Astrocyte (in vitro differentiated cells and primary cell): Measurements from ENCODE around the gene KLK13.

Source experiments
- EZH2 ChIP-seq: IDR thresholded peaks from 2 replicates; pipeline ENCODE4 v1.6.1; 2012; ENCODE audit warnings: mild to moderate bottlenecking, low read length, inconsistent platforms; ENCODE audit not compliant: insufficient read depth
- TF ChIP-seq, protein P1 (sequence below): IDR thresholded peaks from 2 replicates; pipeline ENCODE4 v1.5.1; 2011; ENCODE audit warnings: low read depth, mild to moderate bottlenecking, inconsistent platforms, low read length, moderate library complexity; ENCODE audit not compliant: insufficient read depth

DNA sequence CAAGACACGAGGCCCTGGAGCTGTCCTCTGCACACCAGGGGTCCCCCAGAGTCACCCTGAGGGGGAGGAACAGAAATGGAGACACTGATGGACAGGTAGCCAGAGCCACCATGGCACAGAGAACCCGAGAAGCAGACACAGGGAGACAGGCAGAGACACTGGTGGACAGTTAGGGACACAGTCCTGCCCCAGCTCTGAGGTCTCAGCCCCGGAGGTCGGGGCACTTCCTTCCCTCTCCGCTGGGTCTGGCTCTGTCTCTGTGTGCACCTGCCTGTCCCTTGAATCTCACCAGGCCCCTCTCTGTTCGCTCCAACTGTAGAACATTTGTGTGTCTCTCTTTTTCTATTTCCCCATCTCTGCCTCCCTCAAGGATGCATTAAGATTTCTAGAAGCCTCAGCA, 13.2 kb upstream of the KLK13 start:
- TF ChIP-seq EZH2, result no peak
- TF ChIP-seq, protein P1, sequence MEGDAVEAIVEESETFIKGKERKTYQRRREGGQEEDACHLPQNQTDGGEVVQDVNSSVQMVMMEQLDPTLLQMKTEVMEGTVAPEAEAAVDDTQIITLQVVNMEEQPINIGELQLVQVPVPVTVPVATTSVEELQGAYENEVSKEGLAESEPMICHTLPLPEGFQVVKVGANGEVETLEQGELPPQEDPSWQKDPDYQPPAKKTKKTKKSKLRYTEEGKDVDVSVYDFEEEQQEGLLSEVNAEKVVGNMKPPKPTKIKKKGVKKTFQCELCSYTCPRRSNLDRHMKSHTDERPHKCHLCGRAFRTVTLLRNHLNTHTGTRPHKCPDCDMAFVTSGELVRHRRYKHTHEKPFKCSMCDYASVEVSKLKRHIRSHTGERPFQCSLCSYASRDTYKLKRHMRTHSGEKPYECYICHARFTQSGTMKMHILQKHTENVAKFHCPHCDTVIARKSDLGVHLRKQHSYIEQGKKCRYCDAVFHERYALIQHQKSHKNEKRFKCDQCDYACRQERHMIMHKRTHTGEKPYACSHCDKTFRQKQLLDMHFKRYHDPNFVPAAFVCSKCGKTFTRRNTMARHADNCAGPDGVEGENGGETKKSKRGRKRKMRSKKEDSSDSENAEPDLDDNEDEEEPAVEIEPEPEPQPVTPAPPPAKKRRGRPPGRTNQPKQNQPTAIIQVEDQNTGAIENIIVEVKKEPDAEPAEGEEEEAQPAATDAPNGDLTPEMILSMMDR, result no peak
